ENCODE measurements around the gene SPDEF. TPM values are rescaled to one million over a fixed set of nuclear protein-coding genes. Genes with fewer than 3 reads are reported as not detected.
A peak's percentile ranks its signal among the peaks of the same experiment; 100 is the strongest.

The SPDEF gene
- total and polyA plus RNA-seq, 2 of the 13 experiments (the other 11 are each of a cell fraction or from before 2014, with no cell fraction given) = not detected

- no peak for TF ChIP-seq YEATS4 (CRISPR knock-in tag; IDR thresholded peaks at IDR 0.05; ENCODE audit: borderline replicate concordance)
- TF ChIP-seq U2AF2 (IDR thresholded peaks at IDR 0.05; ENCODE audit: low read depth, low read length) = no peak
- TF ChIP-seq, protein P1, sequence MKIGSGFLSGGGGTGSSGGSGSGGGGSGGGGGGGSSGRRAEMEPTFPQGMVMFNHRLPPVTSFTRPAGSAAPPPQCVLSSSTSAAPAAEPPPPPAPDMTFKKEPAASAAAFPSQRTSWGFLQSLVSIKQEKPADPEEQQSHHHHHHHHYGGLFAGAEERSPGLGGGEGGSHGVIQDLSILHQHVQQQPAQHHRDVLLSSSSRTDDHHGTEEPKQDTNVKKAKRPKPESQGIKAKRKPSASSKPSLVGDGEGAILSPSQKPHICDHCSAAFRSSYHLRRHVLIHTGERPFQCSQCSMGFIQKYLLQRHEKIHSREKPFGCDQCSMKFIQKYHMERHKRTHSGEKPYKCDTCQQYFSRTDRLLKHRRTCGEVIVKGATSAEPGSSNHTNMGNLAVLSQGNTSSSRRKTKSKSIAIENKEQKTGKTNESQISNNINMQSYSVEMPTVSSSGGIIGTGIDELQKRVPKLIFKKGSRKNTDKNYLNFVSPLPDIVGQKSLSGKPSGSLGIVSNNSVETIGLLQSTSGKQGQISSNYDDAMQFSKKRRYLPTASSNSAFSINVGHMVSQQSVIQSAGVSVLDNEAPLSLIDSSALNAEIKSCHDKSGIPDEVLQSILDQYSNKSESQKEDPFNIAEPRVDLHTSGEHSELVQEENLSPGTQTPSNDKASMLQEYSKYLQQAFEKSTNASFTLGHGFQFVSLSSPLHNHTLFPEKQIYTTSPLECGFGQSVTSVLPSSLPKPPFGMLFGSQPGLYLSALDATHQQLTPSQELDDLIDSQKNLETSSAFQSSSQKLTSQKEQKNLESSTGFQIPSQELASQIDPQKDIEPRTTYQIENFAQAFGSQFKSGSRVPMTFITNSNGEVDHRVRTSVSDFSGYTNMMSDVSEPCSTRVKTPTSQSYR (CRISPR knock-in tag; IDR thresholded peaks at IDR 0.05; ENCODE audit: borderline replicate concordance) = no peak; the same call in 1 of the 2 replicates
- peak; percentile 86; the same call in 1 of the 2 replicates for TF ChIP-seq ZNF572 (CRISPR knock-in tag; IDR thresholded peaks at IDR 0.05)
- no peak for TF ChIP-seq ZFP90 (CRISPR knock-in tag; IDR thresholded peaks at IDR 0.05; ENCODE audit: borderline replicate concordance)
- TF ChIP-seq, protein P2, sequence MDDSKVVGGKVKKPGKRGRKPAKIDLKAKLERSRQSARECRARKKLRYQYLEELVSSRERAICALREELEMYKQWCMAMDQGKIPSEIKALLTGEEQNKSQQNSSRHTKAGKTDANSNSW (CRISPR knock-in tag; IDR thresholded peaks at IDR 0.05; ENCODE audit: borderline replicate concordance) = no peak
- no peak for TF ChIP-seq LCORL (IDR thresholded peaks at IDR 0.05)
- TF ChIP-seq LCORL (CRISPR knock-in tag; IDR thresholded peaks at IDR 0.05) = no peak; the same call in 1 of the 2 replicates
- no peak for TF ChIP-seq ZNF878 (CRISPR knock-in tag; IDR thresholded peaks at IDR 0.05)
- TF ChIP-seq ZMYM3 (CRISPR knock-in tag; IDR thresholded peaks at IDR 0.05) = peak; percentile 95
- no peak for TF ChIP-seq DR1 (CRISPR knock-in tag; IDR thresholded peaks at IDR 0.05)
- TF ChIP-seq ZNF547 (CRISPR knock-in tag; IDR thresholded peaks at IDR 0.05) = peak; percentile 44; the same call in 1 of the 2 replicates
- TF ChIP-seq ATF7-NPFF (CRISPR knock-in tag; IDR thresholded peaks at IDR 0.05; ENCODE audit: low read depth) = no peak
- TF ChIP-seq ZNF441 (CRISPR knock-in tag; IDR thresholded peaks at IDR 0.05; ENCODE audit: borderline replicate concordance) = no peak
- TF ChIP-seq SNRNP70 (IDR thresholded peaks at IDR 0.05; ENCODE audit: low read depth, low read length) = no peak
- TF ChIP-seq ZNF816 (CRISPR knock-in tag; IDR thresholded peaks at IDR 0.05; ENCODE audit: borderline replicate concordance) = no peak
- TF ChIP-seq ZFP41 (CRISPR knock-in tag; IDR thresholded peaks at IDR 0.05; ENCODE audit: borderline replicate concordance) = no peak
- TF ChIP-seq ZNF556 (CRISPR knock-in tag; IDR thresholded peaks at IDR 0.05; ENCODE audit: borderline replicate concordance) = peak; percentile 85; the same call in 1 of the 2 replicates
- no peak for TF ChIP-seq ATAD3A (CRISPR knock-in tag; IDR thresholded peaks at IDR 0.05)
- TF ChIP-seq SMAD3 (CRISPR knock-in tag; IDR thresholded peaks at IDR 0.05) = no peak
- no peak for TF ChIP-seq PRPF4 (IDR thresholded peaks at IDR 0.05; ENCODE audit: low read depth, low read length, poor library complexity, severe bottlenecking)
- TF ChIP-seq, protein P3, sequence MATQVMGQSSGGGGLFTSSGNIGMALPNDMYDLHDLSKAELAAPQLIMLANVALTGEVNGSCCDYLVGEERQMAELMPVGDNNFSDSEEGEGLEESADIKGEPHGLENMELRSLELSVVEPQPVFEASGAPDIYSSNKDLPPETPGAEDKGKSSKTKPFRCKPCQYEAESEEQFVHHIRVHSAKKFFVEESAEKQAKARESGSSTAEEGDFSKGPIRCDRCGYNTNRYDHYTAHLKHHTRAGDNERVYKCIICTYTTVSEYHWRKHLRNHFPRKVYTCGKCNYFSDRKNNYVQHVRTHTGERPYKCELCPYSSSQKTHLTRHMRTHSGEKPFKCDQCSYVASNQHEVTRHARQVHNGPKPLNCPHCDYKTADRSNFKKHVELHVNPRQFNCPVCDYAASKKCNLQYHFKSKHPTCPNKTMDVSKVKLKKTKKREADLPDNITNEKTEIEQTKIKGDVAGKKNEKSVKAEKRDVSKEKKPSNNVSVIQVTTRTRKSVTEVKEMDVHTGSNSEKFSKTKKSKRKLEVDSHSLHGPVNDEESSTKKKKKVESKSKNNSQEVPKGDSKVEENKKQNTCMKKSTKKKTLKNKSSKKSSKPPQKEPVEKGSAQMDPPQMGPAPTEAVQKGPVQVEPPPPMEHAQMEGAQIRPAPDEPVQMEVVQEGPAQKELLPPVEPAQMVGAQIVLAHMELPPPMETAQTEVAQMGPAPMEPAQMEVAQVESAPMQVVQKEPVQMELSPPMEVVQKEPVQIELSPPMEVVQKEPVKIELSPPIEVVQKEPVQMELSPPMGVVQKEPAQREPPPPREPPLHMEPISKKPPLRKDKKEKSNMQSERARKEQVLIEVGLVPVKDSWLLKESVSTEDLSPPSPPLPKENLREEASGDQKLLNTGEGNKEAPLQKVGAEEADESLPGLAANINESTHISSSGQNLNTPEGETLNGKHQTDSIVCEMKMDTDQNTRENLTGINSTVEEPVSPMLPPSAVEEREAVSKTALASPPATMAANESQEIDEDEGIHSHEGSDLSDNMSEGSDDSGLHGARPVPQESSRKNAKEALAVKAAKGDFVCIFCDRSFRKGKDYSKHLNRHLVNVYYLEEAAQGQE (IDR thresholded peaks at IDR 0.05; ENCODE audit: borderline replicate concordance in 1 of 2, low read depth in 1 of 2, low read length in 2 of 2) = no peak
- no peak for TF ChIP-seq ZNF839 (CRISPR knock-in tag; IDR thresholded peaks at IDR 0.05; ENCODE audit: borderline replicate concordance)
- TF ChIP-seq KAT8 (CRISPR knock-in tag; IDR thresholded peaks at IDR 0.05) = peak; percentile 53
Observed at GRCh38 chr6:34560366-34561226, 4.5 kb upstream of the SPDEF start (continued).

Data from HepG2 (cell line).